DOHH2 (cell line): ENCODE results near the gene DNAH7.

ENCODE experiments used
- EZH2phosphoT487 ChIP-seq: fragments of 200-600 bp; sonication (generic); IDR thresholded peaks from 2 replicates; pipeline ENCODE4 v1.6.1; 2017; ENCODE audit warnings: borderline replicate concordance, mild to moderate bottlenecking, antibody characterized with exemption, low read length, moderate library complexity, mixed read lengths
- TF ChIP-seq, protein P1 (sequence below): fragments of 200-600 bp; sonication (generic); IDR thresholded peaks from one replicate; pipeline ENCODE4 v1.5.1; 2014; ENCODE audit warnings: antibody characterized with exemption, mild to moderate bottlenecking, low read depth, low read length; ENCODE audit not compliant: poor library complexity, severe bottlenecking

DNA sequence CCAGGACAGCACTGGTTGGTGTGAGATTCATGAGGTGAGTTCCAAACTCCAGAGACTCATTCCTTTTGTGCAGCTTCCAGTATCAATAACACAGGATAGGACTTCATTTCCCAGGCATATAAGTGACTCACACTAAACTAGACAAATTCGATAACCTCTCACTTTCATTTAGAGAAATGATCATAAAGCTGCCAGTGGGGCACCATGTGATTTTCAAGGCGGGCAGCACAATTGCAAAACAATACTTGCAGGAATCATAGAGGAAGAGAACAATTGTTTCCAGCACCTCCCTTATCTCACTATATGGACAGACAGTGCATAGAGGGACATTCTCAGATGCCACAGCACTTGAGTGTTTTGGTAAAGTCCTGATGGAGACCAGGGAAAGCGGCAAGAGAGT, 31.3 kb upstream of the DNAH7 start:
- TF ChIP-seq, protein P1, sequence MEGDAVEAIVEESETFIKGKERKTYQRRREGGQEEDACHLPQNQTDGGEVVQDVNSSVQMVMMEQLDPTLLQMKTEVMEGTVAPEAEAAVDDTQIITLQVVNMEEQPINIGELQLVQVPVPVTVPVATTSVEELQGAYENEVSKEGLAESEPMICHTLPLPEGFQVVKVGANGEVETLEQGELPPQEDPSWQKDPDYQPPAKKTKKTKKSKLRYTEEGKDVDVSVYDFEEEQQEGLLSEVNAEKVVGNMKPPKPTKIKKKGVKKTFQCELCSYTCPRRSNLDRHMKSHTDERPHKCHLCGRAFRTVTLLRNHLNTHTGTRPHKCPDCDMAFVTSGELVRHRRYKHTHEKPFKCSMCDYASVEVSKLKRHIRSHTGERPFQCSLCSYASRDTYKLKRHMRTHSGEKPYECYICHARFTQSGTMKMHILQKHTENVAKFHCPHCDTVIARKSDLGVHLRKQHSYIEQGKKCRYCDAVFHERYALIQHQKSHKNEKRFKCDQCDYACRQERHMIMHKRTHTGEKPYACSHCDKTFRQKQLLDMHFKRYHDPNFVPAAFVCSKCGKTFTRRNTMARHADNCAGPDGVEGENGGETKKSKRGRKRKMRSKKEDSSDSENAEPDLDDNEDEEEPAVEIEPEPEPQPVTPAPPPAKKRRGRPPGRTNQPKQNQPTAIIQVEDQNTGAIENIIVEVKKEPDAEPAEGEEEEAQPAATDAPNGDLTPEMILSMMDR, result no peak
- TF ChIP-seq EZH2phosphoT487, result no peak
